Rectal smooth muscle tissue (tissue), 1 donor: ENCODE measurements around the gene SMAD1.
"Not testable (repeated sequence)": the region's sequence is repeated elsewhere in the genome, so short reads cannot be mapped to it uniquely, and the experiment has no call there.

Experiments
- H3K27ac ChIP-seq: one replicate; pipeline ENCODE4 v1.7.0; 2013; ENCODE audit warnings: low read depth, low read length, inconsistent platforms
- H3K27me3 ChIP-seq: one replicate; pipeline ENCODE4 v1.7.0; 2013; ENCODE audit warnings: low read length; ENCODE audit not compliant: control insufficient read depth, insufficient read depth
- H3K36me3 ChIP-seq: one replicate; pipeline ENCODE4 v1.7.0; 2013; ENCODE audit warnings: low read length; ENCODE audit not compliant: control insufficient read depth, insufficient read depth
- H3K4me1 ChIP-seq: one replicate; pipeline ENCODE4 v1.7.0; 2013; ENCODE audit warnings: low read length; ENCODE audit not compliant: control insufficient read depth, insufficient read depth
- H3K4me3 ChIP-seq: one replicate; pipeline ENCODE4 v1.7.0; 2013; ENCODE audit warnings: low read length
- H3K9ac ChIP-seq: one replicate; pipeline ENCODE4 v1.7.0; 2013; ENCODE audit warnings: low read length

SMAD1 gene

DNA sequence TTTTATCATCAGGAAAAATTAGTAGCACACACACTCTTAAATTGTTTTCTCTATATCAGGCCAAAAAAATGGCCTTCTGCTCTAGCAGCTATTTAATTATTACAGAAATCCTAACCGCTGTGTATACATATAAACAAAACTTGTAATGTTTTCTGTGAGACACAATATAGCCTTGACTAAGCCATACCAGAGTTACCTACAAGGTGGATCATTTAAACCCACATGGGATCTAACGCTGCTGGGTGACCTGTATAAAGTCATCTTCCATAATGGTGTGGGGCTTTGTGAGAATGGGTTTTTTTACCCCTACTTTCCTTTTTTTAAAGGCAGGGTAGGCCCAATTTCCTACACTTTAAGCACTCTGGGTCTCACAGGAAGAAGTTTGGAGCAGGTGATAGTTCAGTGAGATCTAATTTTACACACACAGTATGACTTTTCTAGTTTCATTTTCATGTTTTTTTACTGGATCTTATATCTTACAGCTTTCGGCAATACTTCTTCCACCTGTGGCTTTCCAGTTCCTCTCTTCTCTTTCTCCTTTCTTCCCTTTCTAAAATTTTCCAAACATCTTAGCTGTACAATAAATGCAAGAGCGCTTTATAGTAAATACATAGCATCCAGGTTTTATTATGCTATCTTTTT lies 70.6 kb downstream of the SMAD1 start:
- H3K36me3 ChIP-seq: no peaks in the 10 kb centered on the region
- no peak overlapping the region for H3K27ac ChIP-seq
- H3K4me1 ChIP-seq: no peaks in the 10 kb centered on the region
- no peaks in the 10 kb centered on the region for H3K27me3 ChIP-seq
- no peak overlapping the region for H3K9ac ChIP-seq
- no peak overlapping the region for H3K4me3 ChIP-seq

DNA sequence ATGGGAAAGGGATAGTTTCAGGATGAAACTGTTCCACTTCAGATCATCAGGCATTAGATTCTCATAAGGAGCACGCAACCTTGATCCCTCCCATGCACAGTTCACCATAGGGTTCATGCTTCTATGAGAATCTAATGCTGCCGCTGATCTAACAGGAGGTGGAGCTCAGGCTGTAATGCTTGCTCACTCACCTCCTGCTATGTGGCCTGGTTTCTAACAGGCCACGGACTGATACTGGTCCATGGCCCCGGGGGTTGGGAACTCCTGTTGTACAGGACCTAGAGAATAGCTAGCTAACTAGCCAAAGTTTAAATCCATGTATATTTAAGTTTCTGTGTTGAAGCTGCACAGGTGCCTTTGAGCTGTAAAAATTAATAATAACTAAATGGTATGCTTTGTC lies 71.7 kb downstream of the SMAD1 start:
- Histone ChIP-seq H3K36me3 (no peaks in the 10 kb centered on the region), H3K9ac (no peak overlapping the region), H3K27me3 (no peaks in the 10 kb centered on the region)

DNA sequence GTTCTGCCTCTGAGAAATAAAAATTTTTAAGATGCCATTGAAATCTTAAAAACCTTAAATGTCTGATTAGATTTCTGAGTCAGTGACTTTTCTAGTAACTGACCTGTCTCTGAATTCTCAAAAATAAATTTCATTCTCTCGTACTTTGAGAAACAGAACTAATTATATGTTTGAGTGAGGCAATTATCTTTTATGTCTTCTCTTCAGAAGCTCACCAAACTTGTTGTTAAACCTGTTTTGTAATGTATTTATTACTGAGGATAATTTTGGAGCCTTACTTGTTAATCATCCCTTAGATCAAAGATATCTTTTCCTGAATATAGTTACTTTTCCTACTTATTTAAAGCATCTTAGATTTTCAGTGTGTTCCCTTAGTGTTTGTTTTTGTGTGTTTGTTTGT lies 73.0 kb downstream of the SMAD1 start:
- H3K27ac ChIP-seq: no peak overlapping the region
- peaks cover 2% of the 10 kb centered on the region for H3K36me3 ChIP-seq

More for the DNA sequence above, 71.7 kb downstream of the SMAD1 start:
- Histone ChIP-seq H3K27ac (no peak overlapping the region), H3K4me3 (no peak overlapping the region), H3K4me1 (no peaks in the 10 kb centered on the region)

DNA sequence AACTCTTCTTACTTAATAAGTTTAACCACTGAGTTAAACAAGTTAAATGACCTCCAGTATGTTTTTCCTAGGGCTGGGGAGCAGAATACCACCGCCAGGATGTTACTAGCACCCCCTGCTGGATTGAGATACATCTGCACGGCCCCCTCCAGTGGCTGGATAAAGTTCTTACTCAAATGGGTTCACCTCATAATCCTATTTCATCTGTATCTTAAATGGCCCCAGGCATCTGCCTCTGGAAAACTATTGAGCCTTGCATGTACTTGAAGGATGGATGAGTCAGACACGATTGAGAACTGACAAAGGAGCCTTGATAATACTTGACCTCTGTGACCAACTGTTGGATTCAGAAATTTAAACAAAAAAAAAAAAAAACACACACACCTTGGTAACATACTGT lies 76.1 kb downstream of the SMAD1 start:
- Histone ChIP-seq H3K4me1 (no peaks in the 10 kb centered on the region), H3K27ac (no peak overlapping the region), H3K9ac (no peak overlapping the region), H3K27me3 (no peaks in the 10 kb centered on the region), H3K36me3 (peaks cover 2% of the 10 kb centered on the region), H3K4me3 (no peak overlapping the region)

More for the DNA sequence above, 73.0 kb downstream of the SMAD1 start:
- H3K27me3 ChIP-seq: no peaks in the 10 kb centered on the region
- H3K4me3 ChIP-seq: no peak overlapping the region
- no peaks in the 10 kb centered on the region for H3K4me1 ChIP-seq
- H3K9ac ChIP-seq: no peak overlapping the region

DNA sequence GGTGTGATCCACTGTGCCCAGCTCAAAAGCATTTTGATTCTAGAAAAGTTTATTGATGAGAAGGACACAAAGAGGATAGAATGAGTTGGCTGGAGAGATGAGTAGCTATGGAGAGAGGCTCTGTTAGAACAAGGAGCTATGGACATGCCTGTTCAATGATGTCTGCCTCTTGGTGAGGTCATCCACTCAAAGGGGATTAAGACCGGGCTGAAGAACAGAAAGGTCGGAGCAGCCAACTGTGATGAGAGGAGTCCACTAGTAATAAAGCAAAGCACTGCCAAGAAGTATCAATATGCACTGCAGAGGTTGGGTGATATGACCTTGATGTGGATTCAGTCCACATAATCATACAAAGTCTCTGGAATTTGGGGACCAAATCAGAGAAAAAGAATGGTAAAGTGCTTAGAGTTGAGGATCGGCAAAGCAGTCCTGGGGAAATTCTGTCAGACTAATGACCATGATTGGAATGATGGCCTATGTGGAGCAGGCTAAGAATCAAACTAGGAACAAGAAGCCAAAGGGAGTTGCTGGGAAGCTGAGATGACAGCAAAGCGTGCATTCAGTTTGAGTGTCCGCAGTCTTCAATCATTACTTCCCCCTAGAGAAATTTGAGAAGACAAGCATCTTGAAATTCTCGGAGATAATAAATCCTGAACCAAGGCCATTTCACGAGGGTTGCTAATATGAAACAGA lies 81.8 kb downstream of the SMAD1 start:
- H3K27me3 ChIP-seq: no peaks in the 10 kb centered on the region
- no peak overlapping the region for H3K9ac ChIP-seq
- H3K27ac ChIP-seq: no peak overlapping the region
- peaks cover 2% of the 10 kb centered on the region for H3K36me3 ChIP-seq
- no peak overlapping the region for H3K4me3 ChIP-seq
- no peaks in the 10 kb centered on the region for H3K4me1 ChIP-seq

DNA sequence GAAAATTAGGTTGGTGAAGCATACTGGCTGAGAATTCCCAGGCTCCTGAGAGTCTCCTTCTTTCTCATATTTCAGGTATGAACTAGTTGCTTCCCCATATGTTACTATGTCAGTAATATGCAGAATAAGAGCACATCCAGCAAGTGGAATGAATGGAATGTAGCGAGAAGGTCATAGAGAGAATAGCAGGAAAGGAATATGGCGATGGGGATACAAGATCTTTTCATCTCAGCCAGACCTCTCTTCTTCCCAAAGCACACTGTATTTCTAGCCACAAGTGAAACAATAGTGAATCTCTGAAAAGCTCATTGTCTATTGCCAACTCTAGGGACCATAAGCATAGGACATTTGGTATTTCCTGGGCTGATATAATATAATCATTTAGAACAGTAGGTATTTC lies 82.9 kb downstream of the SMAD1 start:
- Histone ChIP-seq H3K9ac (no peak overlapping the region), H3K27me3 (no peaks in the 10 kb centered on the region), H3K4me3 (no peak overlapping the region)

DNA sequence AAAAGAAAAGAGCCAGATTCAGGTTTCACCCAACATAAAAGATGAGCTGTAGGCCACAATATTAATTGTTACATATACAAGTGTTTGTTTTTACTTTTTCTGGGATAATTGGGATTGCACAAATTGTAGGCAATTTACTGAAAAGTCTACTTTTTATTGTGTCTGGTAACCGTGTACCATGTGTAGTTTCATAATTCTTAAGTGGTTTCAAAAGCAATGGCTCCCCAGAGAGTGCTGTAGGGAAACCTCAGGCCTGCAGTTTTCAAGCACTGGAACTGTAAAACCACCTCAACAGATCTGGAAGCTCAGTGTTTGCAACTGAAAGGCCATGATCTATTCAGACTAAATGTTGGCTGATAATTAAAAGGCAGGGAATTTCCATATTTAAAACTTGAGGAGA lies 83.7 kb downstream of the SMAD1 start:
- no peaks in the 10 kb centered on the region for H3K4me1 ChIP-seq
- no peak overlapping the region for H3K4me3 ChIP-seq
- H3K27ac ChIP-seq: no peak overlapping the region
- H3K36me3 ChIP-seq: no peaks in the 10 kb centered on the region
- H3K9ac ChIP-seq: no peak overlapping the region
- no peaks in the 10 kb centered on the region for H3K27me3 ChIP-seq

More for the DNA sequence above, 82.9 kb downstream of the SMAD1 start:
- H3K36me3 ChIP-seq: peaks cover under 1% of the 10 kb centered on the region
- H3K27ac ChIP-seq: no peak overlapping the region
- no peaks in the 10 kb centered on the region for H3K4me1 ChIP-seq

DNA sequence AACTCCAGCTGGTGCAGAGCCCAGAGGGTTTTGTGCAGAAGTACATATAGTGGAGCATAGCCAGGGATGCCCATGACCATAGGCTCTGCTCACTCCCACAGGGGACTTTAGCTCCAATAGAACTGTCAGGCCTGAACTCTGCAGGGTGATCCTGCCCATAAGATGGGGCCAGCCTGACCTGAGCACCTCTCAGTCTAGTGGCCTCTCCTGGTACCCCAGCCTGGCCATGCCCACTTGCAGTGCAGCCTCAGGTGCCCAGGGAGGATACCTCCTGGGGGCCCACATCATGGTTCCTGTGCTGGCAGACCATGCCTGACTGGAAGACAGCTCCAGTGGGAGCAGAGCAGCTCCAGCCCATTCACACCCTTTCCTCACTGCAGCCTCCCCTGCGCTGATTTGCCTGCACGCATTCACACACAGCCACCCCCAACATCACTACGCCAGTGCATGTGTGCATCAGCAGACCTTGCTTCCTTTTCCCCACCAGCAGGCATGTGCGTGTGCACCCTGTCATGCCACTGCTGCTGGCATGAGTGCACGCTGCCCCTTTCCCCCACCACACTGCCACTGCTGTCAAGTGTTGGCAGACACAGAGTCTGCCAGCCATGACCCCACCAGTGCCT lies 84.5 kb downstream of the SMAD1 start:
- Histone ChIP-seq H3K27ac (no peak overlapping the region), H3K36me3 (no peaks in the 10 kb centered on the region), H3K27me3 (no peaks in the 10 kb centered on the region), H3K4me1 (no peaks in the 10 kb centered on the region), H3K4me3 (no peak overlapping the region), H3K9ac (no peak overlapping the region)

DNA sequence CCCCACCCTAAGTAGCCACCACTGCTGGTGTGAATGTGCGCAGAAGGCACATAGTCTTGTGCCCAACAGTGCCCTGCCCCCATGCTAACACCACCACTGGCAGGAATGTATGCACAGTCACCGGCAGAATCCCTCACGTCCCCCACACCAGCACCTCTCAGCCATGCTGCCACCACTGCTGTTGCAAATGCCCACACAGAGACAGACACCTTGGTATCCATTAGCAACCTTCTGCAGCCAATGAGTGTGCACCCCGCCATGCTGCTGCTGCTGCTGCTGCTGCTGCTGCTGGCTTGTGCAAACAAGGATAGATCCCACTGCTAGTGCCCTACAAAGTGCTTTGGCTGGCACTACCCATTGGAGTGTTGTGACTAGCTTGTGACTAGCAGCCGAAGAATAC lies 85.1 kb downstream of the SMAD1 start:
- H3K9ac ChIP-seq: no peak overlapping the region
- H3K27ac ChIP-seq: no peak overlapping the region
- no peaks in the 10 kb centered on the region for H3K36me3 ChIP-seq
- no peaks in the 10 kb centered on the region for H3K27me3 ChIP-seq
- no peaks in the 10 kb centered on the region for H3K4me1 ChIP-seq
- no peak overlapping the region for H3K4me3 ChIP-seq

DNA sequence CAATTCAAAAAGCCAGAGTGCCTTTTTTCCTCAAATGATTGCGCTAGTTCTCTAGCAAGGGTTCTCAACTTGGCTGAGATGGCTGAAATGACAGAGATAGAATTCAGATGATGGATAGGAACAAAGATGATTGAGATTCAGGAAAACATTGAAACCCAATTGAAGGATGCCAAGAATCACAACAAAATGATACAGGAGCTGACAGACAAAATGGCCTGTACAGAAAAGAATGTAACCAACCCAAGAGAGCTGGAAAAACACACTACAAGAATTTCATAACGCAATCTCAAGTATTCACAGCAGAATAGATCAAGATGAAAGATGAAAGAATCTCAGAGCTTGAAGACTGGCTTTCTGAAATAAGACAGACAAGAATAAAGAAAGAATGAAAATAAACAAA lies 85.9 kb downstream of the SMAD1 start:
- no peaks in the 10 kb centered on the region for H3K36me3 ChIP-seq
- H3K27me3 ChIP-seq: no peaks in the 10 kb centered on the region
- H3K27ac ChIP-seq: no peak overlapping the region
- no peak overlapping the region for H3K9ac ChIP-seq
- H3K4me3 ChIP-seq: no peak overlapping the region
- no peaks in the 10 kb centered on the region for H3K4me1 ChIP-seq

DNA sequence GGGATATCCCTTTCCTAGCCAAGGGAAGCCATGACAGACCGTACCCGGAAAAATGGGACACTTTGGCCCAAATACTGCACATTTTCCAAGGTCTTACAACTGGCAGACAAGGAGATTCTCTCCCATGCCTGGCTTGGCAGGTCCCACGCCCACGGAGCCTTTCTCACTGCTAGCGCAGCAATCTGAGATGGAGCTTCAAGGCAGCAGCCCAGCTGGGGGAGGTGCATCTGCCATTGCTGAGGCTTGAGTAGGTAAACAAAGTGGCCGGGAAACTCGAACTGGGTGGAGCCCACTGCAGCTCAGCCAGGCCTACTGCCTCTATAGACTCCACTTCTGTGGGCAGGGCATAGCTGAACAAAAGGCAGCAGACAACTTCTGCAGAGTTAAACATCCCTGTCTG lies 92.9 kb downstream of the SMAD1 start:
- H3K36me3 ChIP-seq, H3K9ac ChIP-seq, H3K4me1 ChIP-seq, H3K27ac ChIP-seq, H3K27me3 ChIP-seq, H3K4me3 ChIP-seq: not testable (repeated sequence)

DNA sequence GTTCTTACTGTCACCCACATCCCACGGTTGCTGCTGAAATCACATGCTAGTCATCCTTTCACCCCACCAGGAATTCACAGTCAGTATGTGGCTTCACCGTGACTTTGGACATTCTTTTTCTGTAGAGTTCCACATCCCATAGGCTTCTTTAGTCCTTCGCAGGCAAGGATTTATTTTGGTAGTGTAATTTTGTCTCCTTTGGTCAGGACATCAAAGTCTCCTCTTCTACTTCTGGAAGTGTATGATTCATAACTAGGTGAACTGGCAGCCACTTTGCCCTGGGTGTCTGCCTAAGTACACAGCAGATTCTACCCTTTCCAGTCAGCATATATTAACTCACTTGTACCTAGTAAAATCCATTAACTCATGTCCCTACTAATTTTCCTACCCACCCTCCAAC lies 99.3 kb downstream of the SMAD1 start:
- no peak overlapping the region for H3K9ac ChIP-seq
- no peak overlapping the region for H3K27ac ChIP-seq
- no peaks in the 10 kb centered on the region for H3K27me3 ChIP-seq
- H3K4me1 ChIP-seq: no peaks in the 10 kb centered on the region
- H3K4me3 ChIP-seq: no peak overlapping the region
- H3K36me3 ChIP-seq: no peaks in the 10 kb centered on the region
